ENCODE results near the gene TEF. TPM values are rescaled to one million over a fixed set of nuclear protein-coding genes. Genes with fewer than 3 reads are reported as not detected.

Gene TEF
- total RNA-seq, 1 donor from 2014 or later, result 4.4 TPM

DNA sequence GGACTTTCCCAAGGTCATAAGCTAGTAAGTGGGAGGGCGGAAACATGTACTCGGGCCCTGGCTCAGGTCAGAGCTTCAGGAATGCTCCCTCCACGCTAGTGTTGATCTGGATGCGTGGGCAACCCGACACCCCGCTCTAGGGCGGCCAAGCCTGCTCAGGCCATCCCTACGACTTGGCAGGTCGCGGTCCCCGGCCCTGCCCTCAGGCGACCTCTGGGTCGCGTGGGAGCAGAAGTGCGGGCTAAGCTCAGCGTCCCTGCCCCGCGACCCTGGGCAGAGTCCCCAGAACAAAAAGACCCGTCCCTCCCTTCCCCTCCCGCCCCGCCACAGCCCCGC, 781 bp upstream of the TEF start:
- intact Hi-C loops (cut with micrococcal nuclease), result loop anchor here (1.0 to 5.0 kb wide), 16 partner anchors 22 to 744 kb away; partner anchors contain the start of genes DESI1, L3MBTL2, MRTFA and PHF5A

DNA sequence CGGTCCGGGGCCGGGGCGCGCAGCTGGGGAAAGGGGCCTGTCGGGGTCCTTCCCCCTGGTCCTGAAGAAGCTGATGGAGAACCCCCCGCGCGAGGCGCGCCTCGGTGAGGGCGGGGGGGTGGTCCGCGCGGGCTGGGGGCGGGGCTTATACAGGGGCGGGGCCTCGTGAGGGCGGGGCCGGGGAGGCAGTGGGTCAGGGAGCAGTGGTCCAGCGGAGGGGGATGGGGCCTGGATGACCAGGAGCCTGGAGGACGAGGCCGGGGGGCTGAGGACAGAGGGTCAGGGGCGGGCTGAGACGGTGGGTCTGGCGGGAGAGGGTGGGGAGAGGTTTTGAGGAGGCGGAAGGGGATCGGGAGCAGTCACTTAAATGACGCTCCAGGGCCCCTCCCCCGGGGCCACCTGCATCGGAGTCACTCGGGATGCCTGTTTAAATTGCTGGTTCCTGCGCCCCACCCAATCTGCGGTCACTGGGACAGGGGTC, 396 bp downstream of the TEF start:
- intact Hi-C loops (cut with micrococcal nuclease), result loop anchor here (5.0 kb wide), 1 partner anchor 745 kb away; the partner anchor contains the start of gene MRTFA

DNA sequence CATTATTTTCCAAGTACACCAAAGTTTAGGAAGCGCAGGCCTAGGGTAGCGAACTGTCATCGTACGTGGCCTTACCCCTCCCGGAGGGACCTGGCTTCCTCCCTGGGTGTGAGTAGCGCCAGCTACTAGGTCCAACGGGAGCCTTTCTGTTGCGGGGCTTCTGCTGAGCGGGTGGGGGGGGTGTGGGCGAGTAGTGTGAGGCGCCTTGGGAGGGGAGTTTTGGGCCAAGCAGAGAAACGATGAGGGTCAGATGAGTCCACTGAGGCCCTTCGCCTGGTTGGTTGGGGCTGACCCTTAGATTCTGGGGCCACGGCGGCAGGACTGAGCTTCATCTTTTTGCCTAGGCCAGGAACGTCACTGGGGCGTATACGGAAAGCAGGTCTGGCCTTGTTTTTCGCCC, 868 bp downstream of the TEF start:
- intact Hi-C loops (cut with micrococcal nuclease), result loop anchor here (5.0 kb wide), 1 partner anchor 745 kb away; the partner anchor contains the start of gene MRTFA

DNA sequence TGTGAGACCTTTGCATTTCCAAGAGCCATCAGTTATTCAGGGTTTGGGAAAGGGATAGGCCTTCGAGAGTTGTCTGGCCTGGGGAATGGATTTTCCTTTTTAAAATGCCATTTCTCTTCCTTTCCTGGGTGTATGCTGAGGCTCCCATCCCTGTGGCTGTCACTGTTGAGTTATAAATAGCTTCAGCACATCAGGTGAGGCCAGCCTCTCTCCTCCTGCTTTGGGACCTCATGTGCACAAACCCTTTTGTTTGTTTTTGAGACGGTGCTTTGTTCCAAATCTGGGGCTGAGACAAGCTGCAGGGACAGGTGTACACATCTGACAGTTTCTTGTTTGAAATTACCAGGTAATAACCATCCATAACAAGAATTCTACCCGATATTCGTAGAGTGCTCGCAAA, 1.3 kb downstream of the TEF start:
- intact Hi-C loops (cut with micrococcal nuclease), result loop anchor here (5.0 kb wide), 1 partner anchor 746 kb away; the partner anchor contains the start of gene MRTFA

DNA sequence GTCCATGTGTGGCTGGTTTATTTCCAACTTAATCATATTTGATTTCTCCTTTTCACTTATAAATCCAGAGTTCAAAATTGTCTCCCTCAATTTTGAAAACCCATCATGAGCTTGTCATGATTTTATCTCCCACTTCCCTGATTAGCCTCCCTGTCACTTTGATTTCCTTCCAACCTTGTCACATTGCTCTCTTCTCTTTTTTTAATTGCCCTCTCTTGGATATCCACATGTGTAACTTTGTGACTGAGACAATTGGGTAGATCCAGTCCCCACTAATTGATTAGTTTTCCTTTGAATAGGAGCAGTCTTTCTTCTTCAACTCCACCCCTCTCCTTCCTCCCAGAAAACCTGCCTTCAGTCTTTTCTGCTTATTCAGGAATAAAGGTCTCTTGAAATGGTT, 2.4 kb downstream of the TEF start:
- intact Hi-C loops (cut with micrococcal nuclease), result loop anchor here (5.0 kb wide), 1 partner anchor 747 kb away; the partner anchor contains the start of gene MRTFA

DNA sequence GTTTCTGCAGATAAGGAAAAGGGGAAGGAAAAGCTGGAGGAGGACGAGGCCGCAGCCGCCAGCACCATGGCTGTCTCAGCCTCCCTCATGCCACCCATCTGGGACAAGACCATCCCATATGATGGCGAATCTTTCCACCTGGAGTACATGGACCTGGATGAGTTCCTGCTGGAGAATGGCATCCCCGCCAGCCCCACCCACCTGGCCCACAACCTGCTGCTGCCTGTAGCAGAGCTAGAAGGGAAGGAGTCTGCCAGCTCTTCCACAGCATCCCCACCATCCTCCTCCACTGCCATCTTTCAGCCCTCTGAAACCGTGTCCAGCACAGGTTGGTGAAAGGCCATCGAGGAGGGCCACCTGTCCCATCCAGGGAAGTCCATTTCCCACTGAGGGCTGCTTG, 5.6 kb downstream of the TEF start:
- intact Hi-C loops (cut with micrococcal nuclease), result no loop called here

DNA sequence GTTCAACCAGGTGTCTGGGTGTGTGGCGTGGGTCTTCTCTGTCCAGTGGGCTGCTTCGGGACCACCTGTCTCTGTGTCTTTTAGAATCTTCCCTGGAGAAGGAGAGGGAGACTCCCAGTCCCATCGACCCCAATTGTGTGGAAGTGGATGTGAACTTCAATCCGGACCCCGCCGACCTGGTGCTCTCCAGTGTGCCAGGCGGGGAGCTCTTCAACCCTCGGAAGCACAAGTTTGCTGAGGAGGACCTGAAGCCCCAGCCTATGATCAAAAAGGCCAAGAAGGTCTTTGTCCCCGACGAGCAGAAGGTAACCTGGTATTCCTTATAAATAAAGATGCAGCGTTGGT, 12.2 kb downstream of the TEF start:
- intact Hi-C loops (cut with micrococcal nuclease), result no loop called here

DNA sequence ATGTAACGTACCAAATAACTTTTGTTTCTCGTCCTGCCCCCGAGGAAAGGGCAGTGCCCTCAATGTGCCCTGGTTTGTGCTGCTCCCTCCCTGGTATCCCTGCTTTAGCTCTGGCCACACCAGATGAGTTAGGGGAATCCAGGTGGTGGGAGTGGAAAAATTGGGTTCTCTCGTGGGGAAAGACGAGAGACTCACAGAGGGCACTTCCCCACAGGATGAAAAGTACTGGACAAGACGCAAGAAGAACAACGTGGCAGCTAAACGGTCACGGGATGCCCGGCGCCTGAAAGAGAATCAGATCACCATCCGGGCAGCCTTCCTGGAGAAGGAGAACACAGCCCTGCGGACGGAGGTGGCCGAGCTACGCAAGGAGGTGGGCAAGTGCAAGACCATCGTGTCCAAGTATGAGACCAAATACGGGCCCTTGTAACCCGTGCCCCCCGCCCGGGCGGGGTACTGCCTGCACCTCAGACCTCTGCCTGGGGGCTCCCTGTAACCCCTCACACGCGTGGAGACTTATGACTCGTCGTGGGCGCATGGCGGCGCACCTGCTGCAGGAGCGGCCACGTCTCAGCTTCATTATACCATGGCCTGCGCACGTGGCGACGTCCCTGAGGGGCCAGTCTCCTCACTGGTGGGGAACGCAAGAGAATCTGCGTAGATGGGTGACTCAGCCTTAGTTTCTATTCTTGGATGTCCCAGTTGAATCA, 13.9 kb downstream of the TEF start:
- intact Hi-C loops (cut with micrococcal nuclease), result no loop called here

DNA sequence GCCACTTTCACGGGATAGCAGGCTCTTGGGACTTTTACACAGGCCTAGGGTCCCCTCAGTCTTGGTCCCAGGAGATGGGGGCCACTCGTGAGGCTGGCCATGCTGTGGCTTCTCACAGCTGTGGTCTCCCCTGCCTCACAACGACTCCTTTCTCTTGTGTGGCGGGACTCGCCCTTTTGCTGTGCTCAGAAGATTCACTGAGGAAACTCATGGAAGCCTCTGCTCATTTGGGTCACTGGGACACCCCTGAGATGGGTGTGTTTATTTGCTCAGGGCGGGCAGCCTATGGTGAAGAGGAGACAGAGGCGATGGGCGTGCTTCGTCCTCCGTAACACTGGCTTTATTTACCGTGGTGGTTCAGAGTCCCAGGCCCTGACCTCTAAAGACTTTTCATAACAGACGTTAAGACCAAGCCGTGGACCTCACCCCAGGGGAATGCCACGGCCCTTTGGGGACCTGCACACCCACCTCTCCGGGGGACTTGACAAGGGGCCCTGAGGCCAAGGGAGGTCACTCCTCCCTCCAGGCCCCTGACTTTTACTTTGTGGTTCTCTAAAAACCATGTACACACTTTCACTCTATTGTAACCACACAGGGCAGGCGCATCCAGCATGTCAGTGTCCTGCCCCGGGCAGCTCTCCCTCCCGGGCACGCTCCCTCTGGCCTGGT, 15.5 kb downstream of the TEF start:
- intact Hi-C loops (cut with micrococcal nuclease), result no loop called here

DNA sequence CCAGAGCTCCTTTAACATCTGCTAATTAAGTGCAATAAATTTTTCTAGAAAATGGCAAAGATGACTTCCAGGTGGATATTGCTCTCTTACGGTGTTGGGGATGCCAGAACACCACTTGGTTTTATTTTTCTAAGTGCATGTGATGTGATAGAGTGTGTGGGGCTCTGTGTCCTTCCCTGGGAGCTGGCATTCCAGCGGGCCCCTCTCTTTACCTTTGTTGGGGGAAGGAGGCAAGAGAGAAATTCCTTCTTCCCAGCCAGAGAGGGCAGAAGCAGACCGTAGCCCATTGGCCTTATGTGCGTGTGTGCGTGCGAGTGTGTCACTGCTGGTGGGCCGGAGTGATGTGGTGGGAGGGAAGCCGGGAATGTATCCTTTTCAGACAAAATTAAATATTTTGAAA, 17.2 kb downstream of the TEF start:
- intact Hi-C loops (cut with micrococcal nuclease), result no loop called here

DNA sequence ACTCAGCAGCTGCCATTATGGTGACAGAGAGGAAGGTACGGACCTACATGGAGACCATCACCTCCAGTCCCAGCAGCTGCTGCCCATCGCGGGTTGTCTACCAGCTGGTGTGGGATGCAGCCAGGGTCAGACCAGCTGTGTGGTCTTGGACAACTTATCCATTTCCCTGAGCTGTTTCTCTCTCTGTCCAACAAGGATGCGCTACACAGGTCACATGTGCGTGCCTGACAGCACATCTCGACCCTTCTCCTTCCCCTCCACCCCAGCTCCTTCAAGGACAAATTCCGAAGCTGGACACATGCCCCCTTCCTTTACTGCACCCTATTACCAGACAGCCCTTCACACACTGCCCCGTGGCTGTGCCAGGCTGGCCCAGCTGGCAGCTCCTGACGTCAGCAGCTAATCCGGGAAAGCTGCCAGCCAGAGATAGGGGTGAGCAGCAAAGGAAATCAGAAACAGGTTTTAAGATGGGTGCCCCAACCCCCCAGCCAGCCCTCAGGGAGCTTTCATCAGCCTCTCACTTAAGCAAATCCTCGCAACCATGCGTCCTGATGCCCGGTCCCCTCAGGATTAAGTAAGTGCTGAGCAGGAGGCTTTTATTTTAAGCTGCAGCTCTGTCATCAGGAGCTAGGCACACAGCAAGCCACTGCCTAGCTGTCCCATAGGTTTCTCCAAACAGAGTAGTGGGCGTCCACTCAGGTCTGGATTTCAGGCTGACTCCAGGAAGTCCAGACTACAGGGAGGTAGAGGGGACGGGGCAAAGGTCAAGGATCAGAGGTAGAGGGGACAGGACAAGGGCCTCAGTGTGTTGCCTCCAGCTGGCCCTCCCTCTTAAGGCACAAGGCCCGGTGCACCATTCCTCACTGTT, 20.3 kb downstream of the TEF start:
- intact Hi-C loops (cut with micrococcal nuclease), result no loop called here

DNA sequence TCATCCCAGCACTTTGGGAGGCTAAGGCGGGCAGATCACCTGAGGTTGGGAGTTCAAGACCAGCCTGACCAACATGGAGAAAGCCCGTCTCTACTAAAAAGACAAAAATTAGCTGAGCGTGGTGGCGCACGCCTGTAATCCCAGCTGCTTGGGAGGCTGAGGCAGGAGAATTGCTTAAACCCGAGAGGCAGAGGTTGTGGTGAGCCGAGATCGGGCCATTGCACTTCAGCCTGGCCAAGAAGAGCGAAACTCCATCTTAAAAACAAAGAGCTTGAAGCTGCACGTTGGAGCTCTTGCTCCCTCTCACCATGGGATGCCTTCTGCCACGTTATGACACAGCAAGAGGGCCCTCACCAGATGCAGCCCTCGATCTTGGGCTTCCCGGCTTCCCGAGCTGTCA, 21.1 kb downstream of the TEF start:
- intact Hi-C loops (cut with micrococcal nuclease), result loop anchor here (1.0 kb wide), 7 partner anchors 22 to 130 kb away; partner anchors contain the start of genes ACO2 and TEF

DNA sequence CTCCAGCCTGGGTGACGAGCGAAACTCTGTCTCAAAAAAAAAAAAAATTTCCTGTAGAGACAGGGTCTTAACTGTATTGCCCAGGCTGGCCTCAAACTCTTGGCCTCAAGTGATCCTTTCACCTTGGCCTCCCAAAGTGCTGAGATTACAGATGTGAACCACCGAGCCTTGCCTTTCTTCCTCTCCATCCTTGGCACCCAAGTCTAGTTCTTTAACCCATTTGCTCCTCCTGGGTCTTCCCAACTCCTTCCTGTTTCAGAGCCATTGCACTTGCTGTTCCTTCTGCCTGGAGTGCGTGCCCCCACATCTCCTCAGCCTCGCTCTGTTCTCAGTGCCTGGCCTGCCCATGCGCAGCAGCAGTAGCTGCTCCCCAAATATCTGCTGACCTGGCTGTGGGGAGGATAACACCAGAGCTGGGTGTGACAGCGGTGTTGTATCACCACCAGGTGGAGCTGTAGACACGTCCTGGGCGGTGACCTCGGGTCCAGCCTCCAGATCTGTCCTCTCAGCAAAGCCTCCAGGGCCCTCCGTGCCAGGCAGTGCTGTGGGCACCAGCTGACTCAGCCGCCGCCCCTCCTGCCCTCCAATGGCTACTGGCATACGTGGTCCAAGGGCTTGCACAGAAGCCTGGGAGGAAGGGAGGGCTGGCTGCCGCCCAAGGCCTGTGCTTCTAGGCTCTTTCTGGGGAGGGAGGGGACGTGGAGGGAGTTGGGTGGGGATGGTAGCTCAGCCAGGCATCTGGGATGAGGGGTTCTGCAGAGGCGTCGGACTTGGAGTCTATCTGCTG, 22.0 kb downstream of the TEF start:
- intact Hi-C loops (cut with micrococcal nuclease), result loop anchor here (1.0 kb wide), 9 partner anchors 22 to 194 kb away; partner anchors contain the start of genes ACO2, POLR3H and TEF

DNA sequence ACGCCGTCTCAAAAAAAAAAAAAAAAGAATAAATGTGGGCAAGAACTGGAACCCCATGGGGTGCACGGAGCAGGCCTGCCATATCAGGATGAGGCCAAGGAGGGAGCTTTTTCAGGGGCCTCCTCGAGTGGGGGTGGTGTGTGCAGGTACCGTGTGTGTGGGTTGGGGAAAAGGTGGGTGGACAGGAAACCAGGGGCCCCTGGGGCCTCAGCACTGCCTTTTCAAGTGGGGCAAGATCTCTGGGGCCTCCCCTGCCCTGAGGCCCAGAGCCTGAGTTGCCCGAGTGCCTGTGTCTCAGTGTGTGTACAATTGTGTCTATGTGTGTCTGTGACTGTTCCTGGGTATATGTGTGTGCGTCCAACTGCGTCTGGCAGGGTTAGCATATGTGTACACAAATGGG, 23.8 kb downstream of the TEF start:
- intact Hi-C loops (cut with micrococcal nuclease), result no loop called here

DNA sequence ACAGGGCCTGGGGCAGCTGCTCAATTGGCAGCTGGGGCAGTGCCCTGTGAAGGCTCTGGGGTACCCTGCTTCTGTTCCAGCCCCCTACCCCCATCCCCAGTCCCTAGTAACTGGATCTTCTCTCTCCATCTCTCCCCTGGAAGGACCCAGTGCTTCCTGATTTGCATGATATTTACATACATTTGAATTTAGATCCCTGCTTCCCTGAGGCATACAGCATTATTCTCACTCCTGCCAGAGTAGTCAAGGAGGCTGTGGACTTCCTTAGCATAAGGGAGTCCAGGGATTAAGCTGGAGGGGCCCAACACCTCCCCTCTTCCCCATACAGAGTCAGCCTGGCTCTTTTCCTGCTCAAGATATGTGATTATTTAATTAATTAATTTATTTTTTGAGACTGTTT, 24.7 kb downstream of the TEF start:
- intact Hi-C loops (cut with micrococcal nuclease), result no loop called here

DNA sequence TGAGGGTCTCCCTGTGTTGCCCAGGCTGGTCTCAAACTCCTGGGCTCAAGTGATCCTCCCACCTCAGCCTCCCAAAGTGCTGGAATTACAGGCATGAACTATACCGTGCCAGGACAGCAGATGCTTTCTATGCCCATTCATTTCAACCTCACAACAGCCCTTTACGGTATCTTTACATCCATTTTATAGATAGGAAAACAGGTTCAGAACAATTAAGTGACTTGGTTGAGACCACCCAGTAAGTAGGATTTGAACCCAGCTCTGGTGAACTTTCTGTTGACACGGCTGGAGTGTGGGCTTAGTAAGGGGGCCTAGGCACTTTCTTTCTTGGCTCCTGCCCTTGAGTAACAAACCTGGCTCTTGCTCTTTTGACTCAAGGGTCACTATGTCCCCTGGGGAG, 25.7 kb downstream of the TEF start:
- intact Hi-C loops (cut with micrococcal nuclease), result no loop called here

DNA sequence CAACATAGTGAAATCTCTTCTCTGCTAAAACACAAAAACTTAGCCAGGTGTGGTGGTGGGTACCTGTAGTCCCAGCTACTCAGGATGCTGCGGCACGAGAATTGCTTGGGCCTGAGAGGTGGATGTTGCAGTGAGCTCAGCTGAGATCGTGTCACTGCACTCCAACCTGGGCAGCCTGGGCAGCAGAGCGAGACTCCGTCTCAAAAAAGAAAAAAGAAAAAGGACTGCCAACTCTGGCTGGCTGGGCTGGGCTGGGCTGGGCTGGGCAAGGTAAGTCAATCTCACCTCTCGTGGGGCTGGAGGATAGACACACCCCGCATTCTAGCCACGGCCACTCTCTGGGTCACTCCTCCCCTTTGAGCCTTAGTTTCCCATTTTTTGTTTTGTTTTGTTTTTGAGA, 26.9 kb downstream of the TEF start:
- intact Hi-C loops (cut with micrococcal nuclease), result no loop called here

DNA sequence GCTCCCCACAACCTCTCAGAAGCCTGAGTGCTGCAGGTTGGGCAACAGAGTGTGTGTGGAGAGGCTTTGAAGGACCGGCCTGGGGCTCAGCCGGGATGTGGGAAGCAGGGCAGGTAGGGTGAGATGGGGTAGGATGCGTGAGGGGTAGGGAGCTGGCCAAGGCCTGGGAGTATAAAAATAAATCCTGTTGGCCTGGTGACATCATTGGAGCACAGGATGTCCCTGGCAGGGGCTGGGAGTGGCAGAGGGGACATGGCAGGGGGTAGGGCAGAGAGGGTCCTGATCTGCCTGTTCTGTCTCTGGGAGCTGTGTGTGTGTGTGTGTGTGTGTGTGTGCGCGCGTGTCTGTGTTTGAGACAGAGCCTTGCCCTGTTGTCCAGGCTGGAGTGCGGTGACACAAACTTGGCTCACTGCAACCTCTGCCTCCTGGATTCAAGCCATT, 28.6 kb downstream of the TEF start:
- intact Hi-C loops (cut with micrococcal nuclease), result no loop called here

DNA sequence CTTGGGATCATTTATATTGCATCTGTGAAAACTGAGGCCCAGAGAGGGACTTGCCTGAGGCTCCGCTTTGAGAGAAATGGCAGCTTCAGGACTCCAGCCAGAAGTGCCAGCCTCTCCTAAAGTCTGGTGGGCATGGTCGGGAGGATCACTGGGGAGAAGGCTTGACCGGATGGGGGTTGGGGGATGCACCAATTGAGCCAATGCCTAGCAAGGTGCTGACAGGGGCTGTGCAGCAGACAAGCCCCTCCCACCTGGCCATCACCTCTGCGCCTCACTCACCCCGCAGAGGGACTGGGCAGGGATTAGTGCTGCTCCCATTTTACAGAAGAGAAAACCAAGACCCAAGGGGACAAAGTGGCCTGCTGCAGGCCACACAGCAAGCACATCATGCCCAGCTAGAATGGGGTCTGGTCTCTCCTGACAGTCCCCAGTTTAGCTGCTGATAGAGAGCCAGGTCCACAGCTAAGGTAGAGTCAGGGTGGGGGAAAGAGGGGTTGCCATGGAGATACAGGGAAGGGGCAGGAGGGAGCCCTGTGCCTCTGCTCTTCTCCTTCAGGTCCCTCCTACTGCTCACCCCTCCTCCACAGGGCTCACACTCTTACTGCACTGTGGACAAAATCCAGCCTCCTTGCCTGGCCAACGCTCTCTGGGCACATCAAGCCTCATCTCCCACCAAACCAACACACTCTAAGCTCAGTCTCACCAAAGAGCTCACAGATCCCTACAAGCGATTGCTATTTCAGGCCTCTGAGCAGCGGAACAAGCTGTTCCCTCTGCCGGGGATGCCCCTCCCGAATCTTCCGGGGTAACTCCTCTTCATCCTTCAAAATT, 29.5 kb downstream of the TEF start:
- intact Hi-C loops (cut with micrococcal nuclease), result no loop called here

DNA sequence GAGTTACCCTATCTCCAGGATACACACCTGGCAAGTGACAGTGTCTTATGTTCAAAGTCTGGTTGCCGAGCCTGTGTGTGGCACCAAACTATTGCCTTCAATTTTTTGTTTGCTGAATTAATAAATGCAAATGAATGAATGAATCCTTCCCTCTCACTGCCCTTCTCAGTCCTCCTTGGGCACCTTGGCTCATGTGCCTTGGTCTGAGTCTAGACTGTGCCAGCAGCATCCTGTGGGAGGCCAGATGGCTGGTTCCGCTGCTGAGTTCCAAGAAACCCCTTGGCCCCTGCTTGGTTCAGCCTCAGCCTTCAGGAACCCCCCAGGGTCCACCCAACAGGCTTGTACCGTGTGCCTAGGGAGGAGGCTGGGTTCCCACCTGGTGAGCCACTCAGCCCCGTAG, 33.8 kb downstream of the TEF start:
- intact Hi-C loops (cut with micrococcal nuclease), result no loop called here
